ENCODE data around the gene PIK3IP1.
A peak's percentile ranks its signal among the peaks of the same experiment; 100 is the strongest.

PIK3IP1 gene

DNA sequence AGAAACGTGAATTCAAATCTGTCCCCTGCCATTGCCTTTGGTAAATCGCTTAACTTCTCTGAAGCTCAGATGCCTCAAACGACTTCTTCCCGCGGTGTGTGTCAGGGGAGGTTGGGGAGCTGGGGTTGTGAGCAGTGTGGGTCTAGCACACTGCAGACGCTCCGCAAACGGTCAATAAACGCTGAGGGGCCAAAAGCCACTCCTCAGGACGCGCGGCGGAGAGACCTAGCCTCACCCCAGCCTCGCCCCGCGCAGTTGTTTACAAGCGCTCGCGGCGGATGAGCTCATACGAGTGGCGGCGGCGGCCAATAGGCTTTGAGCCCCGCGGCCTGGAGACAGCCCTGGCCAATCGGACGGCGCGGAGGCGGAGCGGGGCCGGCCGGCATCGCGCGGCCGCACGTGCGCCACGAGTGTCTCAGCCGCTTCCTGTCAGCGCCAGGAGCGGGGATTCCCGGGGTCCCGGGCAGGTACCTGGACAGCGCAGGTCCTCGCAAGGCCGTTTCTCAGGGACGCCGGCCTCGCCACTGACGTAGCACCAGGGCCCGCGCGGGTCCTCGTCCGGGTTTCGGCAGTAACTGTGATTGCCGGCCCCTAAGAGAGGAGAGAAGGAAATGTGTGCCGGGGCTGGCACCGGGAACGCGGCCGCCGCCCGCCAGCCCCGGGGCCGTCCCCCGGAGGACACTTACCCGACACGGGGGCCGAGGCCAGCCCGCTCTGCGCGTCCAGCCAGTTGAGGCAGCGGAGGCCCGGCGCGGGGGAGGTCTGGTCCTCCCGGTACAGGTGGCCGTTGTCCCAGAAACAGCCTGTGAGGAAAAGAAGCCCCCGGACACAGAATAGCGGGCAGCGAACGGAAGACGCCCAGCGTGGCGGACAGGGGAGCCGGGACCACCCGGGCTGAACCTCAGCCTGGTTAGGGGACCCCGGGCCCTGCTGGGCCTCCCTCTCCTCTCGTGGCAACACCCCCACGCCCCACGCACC lies 1.5 kb downstream of the PIK3IP1 start:
- H3K27ac ChIP-seq: peak overlapping the region; percentile 67
- TF ChIP-seq, protein P1, sequence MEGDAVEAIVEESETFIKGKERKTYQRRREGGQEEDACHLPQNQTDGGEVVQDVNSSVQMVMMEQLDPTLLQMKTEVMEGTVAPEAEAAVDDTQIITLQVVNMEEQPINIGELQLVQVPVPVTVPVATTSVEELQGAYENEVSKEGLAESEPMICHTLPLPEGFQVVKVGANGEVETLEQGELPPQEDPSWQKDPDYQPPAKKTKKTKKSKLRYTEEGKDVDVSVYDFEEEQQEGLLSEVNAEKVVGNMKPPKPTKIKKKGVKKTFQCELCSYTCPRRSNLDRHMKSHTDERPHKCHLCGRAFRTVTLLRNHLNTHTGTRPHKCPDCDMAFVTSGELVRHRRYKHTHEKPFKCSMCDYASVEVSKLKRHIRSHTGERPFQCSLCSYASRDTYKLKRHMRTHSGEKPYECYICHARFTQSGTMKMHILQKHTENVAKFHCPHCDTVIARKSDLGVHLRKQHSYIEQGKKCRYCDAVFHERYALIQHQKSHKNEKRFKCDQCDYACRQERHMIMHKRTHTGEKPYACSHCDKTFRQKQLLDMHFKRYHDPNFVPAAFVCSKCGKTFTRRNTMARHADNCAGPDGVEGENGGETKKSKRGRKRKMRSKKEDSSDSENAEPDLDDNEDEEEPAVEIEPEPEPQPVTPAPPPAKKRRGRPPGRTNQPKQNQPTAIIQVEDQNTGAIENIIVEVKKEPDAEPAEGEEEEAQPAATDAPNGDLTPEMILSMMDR (conservative IDR thresholded peaks at IDR 0.05): no peak

DNA sequence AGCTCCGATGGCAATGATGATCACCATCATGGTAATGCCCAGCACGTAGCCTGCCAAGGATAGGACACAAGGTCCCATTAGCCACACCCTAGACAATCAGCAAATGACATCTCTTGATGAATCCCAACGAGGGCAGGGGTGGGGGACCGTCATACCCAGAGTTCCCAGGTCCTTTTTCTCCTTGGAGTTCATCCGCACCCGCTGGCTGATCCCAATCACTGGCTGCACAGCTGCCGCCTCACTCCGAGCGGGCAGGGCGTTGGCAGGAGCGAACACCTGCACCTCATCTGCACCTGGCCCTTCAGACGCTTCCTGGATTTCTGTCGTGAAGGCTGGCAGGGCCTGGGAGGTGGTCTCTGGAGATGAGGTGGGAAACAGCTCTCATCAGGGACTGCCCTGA lies 2.9 kb downstream of the PIK3IP1 start:
- no peak overlapping the region for H3K27ac ChIP-seq

DNA sequence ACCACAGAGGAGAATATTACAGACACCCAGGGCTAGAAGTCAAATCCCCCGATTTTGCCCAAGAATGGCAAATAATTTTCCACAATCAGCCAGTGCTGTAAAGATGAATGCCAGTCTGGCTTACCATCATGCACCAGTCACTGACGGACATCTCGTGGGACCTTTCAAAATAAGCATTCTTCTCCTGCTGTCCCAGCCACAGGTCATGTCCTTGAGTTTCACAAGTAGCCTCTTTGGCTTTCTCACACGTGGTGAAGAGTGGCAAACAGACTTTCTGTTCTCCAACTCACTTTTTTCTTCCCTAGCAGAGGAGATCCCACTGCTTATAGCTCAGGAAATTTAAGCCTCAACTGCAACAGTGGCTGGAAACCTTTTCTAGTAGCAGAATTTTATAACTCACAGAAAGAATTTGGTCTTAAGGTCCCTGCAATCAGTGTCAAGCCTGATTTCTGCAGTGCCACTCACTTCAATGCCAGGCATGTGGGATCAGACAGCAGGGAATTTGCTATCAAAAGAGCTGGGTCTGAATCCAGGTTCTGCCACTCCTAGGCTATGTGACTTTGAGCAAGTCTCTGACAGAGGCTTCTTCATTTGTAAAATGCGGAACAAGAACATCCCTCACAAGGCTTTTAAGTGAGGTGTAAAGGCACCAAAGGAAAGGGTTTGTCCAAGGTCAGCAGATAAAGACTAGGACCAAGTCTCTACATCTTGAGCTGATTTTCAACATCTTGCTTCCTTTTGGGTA lies 3.6 kb downstream of the PIK3IP1 start:
- H3K27ac ChIP-seq: no peak overlapping the region
- TF ChIP-seq, protein P1 (conservative IDR thresholded peaks at IDR 0.05): no peak

More for the DNA sequence above, 2.9 kb downstream of the PIK3IP1 start:
- TF ChIP-seq, protein P1 (conservative IDR thresholded peaks at IDR 0.05): no peak

DNA sequence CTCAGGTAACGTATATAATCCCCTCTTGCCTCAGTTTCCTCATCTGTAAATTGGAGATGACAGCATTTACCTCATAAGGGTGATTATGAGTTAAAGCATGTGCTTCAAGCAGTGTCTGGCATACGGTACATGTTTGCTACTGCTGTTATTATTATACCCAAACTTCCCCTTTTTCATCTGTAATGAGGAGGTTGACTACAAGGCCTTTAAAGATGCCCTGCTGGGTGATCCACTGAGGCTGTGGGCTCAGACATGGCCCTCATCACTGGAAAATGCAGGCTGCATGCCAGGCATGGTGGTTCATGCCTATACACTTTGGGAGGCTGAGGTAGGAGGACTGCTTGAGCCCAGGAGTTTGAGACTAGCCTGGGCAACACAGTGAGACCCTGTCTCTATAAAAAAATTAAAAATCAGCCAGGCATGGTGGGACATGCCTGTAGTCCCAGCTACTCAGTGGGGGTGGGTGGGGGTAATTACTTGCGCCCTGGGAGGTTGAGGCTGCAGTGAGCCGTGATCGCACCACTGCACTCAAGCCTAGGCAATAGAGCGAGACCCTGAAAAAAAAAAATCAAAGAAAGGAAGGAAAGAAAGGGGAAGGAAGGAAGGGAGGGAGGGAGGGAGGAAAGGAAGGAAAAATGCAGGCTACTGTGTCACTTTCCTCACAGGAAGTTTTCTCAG lies 4.3 kb downstream of the PIK3IP1 start:
- TF ChIP-seq, protein P1 (conservative IDR thresholded peaks at IDR 0.05): no peak
- H3K27ac ChIP-seq: no peak overlapping the region

DNA sequence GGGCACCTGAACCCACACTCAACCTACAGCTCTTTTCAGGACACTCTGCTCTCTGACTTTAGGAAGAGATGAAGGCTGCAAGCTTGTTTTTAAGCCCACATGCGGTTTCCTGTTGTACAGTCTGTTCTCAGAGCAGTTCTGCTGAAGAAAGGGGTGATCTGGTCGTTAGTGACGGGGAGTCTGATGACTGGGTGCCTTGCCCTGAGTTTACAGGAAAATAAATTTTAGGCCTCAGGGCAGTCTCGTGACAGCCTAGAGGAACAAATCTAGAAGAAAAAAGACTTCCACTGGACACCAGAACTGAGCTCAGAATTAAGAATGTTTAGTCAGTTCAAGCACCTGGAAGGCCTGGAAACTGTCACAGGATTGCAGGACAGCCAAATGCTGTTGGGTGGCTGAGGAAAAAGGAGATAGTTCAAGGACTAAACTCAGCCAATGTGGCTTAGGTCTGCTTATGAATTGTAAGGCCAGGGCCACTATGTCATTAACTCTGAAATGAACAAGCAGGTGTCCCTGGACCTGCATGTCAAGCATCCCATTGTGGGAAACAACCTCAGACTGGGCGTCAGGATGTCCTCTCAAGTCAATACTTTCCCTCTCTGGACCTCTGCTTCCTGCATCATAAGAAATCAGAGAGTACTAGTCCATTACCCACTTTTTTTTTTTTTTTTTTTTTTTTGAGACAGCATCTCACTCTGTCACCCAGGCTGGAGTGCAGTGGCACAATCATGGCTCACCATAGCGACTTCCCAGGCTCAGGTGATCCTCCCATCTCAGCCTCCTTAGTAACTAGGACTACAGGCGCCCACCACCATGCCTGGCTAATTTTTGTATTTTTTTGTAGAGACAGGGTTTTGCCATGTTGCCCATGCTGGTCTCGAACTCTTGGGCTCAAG lies 5.7 kb downstream of the PIK3IP1 start:
- TF ChIP-seq, protein P1 (conservative IDR thresholded peaks at IDR 0.05): no peak
- H3K27ac ChIP-seq: no peak overlapping the region

DNA sequence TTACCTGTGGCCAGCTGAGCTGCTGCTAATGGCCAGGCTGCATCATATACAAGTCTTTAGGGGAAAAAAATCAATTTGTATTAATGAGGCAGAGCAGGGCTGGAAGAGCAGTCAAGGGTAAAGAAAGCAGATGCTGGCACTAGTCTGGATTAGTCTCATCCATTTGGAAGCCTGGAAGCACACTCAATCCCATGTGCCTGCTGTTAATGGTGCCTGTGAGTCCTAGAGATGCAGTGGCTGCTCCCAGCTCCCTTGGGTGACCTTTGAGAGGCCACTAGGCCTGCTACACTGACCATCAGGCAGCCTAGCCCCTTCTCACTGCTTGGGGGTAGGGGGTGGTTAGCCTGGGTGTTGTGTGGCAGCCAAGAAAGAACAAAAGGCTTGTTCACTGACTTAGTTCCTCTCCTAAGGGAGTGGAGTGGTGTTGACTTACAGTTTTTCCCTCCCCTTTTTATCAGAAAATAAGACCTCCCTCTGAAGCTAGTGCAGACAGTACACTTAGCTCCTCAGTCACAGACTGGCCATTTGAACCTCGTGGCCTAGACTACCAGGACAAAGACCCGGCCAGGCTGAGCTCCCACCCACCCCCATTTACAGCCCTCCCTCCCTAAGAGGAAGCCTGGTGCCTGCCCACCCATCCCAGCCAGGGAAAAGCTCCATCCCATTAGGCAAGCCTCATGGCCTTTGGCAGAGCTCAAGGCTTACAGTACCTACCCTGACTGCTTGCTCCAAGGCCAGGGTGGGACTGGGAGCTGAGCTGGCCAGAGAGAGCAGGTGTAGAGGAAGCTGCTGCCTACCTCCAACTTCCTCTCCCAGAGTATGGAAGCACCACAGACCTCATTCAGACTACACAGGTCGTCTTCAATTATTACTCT lies 7.8 kb downstream of the PIK3IP1 start:
- TF ChIP-seq, protein P1 (conservative IDR thresholded peaks at IDR 0.05): no peak
- H3K27ac ChIP-seq: no peak overlapping the region

Measured in VCaP (cell line).